ENCODE data around the gene TRIM37.
A peak's percentile ranks its signal among the peaks of the same experiment; 100 is the strongest.

The TRIM37 gene

DNA sequence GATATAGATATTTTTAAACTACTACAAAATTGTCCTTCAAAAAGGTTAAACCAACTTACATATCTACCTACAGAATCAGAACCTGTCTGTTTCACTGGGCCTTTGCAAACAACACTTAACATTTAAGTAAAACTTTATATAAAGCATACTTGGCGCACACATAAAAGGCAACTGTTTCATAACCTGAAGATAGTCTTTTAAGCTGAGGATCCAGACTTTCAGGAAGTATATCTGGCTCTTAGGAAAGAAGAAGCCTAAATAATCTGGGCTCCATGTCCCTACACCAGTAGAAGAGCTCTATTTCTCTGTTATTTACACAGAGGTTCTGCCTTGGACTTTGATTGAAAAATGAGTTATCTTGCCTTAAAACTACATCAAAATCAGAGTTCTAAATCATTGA, 75.9 kb downstream of the TRIM37 start:
- no peak for DNase-seq

DNA sequence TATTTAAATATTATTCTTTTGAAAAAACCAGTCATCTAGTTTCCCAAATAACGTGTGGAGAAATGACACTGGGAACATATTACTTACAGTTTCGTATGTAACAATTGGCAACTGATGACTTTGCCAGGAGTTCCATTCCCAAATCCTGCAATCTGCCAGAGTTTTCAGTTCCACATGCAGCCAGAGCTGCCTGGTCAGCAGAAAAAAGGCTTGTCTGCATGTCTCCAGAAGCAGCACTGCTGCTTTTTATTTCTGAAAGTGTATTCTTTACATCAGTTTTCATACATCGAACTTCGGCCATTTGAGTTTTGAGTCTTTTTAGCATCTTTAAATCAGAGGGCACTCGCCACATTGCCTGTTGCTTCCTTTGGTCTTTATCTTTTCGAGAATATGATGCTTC, 78.4 kb downstream of the TRIM37 start:
- no peak for DNase-seq

DNA sequence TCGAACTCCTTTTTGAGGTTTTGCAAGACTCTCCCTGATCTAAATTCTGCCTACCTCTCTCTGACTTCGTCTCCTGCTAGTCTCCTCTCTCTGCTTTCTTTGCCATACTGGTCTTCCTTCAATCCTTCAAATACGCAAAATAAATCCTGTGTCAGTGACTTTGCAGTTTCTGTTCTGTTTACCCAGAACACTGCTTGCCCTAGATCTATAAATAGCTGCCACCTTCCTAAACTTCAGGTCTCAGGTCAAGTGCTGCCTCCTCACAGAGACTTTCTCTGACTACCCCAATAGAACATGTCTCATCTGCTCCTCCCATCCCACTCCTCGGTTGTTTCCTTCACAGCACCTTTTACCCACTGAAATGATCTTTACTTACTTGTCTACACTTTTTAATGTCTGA, 78.9 kb downstream of the TRIM37 start:
- DNase-seq: no peak

DNA sequence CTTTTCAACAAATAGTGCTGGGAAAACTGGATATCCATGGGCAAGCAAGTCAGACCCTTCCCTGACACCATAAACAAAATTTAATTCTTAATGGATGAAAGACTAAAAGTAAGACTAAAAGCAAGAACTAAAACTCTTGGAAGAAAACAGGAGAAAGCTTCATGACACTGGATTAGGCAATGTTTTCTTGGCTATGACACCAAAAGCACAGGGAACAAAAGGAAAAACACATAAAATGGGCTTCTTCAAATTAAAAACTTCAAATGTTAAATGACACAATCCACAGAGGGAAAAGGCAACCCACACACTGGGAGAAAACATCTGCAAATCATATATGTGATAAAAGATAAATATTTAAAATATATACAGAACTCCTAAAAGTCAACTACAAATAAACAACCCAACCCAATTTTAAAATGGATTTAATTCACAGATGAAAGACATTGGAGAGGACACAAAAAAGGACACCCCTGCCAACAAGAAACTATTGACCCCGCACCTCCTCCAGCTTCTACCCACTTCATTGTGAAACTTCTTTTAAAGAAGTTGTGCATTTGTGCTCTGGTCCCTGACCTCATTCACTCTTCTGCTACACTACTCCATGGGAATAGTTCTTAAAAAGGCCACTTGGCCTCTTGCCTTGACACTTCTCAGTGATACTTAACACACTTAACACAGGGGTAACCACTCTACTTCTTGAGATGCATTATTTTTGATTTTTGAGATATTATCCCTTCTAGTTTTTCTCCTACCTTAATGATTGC, 80.3 kb downstream of the TRIM37 start:
- DNase-seq: no peak

DNA sequence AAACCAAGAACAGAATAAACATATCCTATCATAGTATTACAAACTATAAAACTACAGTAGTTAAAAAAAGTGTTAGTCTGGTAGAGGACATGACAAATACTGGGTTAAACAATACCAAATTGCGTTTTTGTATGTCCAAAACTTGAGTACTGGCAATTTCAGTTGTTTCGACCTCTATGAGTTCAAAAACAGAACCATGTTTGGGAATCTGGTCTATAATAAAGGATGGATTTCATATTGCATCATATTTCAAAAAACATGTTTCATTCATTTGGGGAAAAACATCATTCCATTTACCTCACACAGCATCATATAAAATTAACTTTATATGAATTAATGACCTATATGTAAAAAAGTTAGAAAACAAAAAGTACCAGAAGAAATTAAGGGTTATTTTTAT, 81.8 kb downstream of the TRIM37 start:
- DNase-seq: no peak

DNA sequence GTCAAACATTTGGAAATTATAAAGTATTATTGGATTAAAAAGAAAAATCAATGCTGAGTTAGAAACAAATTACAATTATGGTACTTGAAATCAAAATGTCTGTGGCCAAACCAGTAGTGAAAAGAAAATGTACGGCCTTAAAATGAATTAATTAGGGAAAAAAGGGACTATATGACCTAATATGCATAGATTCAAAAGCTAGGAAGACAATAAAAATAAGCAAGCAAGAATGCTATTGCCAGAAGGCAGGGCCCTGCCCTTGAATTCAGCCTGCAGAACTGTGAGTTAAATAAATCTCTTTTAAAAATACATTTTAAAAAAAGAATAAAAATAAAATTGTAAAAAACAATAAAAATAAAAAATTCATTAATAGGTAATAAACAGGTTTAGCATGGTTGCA, 88.7 kb downstream of the TRIM37 start:
- DNase-seq: no peak

DNA sequence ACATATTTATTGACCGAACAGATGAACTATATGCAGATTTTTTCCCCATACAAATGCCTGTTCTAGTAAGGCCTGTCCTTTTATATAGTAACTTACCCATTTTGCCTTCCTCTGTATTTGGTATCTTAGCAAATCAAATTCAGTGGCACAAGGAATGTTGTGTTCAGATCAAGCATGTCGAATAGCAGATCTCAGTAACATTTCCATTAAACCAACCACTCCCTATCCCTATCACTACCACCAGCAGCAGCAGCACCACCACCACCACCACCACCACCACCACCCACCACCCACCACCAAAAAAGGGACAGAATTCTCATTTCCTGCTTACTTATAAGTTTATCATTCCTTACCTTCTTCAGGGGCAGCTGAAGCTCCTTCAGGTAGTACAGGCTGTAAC, 94.7 kb downstream of the TRIM37 start:
- DNase-seq: no peak

DNA sequence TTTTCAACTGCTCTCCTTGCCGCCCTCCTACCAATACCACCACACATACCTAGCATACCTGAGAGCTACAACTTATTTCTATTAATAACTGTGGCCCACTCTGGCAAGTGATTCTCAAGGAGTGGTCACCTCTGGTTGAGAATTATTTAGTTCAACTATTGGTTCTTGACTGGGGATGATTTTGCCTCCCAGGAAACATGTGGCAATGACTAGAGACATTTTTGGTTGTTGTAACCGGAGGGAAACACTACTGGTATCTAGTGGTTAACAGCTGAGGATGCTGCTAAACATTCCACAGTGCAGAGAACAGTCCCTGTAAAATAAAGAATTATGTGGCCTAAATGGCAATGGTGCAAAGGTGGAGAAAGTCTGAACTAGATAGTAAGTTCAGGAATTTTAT, 96.7 kb downstream of the TRIM37 start:
- no peak for DNase-seq

DNA sequence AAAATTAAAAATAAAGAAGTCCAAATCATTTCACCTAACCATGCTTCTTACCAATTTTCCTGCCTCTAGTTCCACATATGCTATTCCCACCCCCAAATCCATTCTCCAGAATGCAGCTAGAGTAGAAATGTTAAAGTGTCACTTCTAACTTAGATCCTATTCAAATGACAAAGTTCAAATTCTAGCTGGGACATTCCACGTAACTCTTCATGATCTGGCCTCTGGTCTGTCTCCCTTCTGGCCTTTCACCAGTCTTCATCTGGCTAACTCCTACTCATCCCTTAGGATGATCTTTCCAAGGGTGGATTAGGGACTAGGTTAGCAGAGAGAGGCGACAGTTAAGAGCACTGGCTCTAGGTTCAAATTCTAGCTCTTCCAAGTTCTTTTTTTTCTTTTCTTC, 97.9 kb downstream of the TRIM37 start:
- DNase-seq: no peak

DNA sequence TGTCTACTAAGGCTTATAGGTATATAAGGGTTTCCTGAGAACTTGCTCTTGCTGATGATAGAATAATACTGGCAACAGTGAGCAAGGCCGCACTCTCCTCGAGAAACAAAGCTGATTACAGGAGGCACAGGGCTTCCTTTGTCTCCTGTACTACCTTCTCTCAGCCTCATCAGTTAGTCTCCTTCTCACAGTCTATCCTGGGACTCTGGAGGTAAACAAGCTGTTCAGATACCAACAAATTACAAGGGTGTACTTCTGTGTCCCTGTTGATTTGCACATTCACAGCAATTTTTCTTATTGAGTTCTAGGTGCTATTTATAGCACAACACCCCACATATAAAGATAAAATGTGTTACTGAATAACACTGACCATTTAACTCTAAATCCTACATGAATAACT, 98.7 kb downstream of the TRIM37 start:
- DNase-seq: no peak

DNA sequence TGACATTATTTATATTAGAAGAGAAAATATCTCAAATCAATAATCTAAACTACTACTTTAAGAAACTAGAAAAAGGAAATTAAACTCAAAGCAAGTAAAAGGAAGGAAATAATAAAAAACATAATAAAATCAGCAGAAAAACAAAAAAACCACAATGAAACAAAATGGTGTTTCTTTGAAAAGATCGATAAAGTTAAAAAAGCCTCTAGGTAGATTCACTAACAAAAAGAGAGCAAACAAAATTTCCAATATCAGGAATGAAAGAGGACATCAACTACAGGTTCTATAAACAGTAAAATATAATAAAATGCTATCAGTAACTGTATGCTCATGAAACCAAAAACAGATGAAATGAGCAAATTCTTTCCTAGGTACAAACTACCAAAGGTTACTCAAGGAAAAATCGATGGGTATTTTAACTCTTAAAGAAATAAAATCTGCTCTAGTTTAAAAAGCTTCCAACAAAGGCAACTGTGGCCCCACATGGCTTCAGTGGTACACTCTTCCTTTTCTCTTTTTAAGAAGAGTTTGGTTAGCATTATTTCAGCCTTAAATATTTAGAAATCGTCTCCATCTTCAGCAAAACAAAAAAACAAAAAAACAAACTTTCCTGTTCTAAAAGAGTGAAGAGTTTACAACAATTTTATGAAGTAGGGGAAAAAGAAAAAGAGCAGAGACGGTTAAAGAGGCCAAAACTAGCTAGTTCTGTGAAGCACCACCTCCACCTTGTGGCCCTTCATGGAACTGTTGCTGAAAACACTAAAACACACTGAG, 102.2 kb downstream of the TRIM37 start:
- peak; percentile 65 for DNase-seq

DNA sequence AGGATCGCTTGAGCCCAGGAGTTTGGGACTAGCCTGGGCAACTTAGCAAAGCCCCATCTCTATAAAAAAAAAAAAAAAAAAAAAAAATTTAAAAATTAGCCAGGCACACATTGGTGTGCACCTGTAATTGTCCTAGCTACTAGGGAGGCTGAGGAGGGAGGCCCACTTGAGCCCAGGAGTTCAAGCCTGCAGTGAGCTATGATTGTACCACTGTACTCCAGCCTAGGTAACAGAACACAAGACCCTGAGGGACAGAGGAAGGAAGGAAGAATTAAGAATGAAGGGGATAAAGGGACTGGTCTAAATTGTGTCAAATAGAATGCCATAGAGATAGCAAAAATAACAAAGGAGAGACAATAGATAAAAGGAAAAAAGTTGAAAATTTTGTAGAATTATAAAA, 102.8 kb downstream of the TRIM37 start:
- DNase-seq: no peak

DNA sequence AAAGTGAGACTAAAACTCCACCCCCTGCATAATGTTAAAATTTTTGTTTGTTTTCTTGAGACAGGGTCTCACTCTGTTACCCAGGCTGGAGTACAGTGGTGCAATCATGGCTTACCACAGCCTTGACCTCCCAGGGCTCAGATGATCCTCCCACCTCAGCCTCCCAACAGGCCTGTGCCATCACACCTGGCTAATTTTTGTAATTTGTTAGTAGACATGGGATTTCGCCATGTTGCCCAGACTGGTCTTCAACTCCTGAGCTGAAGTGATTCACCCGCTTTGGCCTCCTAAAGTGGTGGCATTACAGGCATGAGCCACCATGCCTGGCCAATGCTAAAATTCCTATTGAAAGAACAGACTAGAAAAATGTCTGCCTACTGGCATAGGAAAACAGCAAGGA, 103.8 kb downstream of the TRIM37 start:
- DNase-seq: no peak

DNA sequence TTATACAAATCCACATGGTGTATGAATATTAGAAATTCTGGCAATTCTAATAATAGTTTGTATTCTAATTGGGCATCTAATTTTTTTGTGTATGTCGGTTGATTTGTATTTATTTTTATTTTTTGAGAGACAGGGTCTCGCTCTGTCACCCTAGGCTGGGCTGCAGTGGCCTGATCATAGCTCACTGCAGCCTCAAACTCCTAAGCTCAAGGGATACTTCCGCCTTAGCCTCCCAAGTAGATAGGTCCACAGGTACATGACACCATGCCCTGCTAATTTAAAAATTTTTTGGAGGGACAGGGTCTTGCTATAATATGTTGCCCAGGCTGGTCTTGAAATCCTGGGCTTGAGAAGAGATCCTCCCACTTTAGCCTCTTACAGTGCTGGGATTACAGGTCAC, 104.6 kb downstream of the TRIM37 start:
- no peak for DNase-seq

DNA sequence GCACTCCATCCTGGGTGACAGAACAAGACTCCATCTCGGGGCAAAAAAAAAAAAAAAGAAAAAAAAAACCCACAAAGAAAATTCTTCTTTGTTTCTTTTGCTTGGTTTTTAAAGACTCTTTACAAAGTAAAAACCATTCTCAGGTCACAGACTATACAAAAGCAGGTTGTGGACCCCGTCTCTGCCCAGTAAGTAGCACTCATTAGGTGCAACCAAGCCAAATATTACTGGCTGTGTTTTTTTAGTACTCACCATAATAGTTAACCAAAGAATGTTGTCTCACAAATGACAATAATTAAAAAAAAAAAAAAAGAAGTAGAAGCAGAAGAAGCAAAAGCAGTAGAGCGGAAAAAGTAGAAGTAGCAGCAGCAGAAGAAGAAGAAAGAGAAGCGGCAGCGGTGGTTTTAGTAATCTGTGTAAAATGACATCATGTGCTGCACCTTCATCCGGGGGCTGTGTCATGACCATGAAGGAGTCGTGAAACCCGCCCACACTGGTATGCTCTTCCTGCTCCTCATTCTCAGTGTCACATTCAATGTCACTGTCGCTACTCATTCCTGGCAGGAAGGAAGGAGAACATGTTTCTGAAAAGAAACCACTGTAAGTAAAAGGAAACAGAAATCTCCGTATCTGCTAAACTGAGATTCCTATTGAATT, 105.4 kb downstream of the TRIM37 start:
- peak; percentile 86 for DNase-seq

DNA sequence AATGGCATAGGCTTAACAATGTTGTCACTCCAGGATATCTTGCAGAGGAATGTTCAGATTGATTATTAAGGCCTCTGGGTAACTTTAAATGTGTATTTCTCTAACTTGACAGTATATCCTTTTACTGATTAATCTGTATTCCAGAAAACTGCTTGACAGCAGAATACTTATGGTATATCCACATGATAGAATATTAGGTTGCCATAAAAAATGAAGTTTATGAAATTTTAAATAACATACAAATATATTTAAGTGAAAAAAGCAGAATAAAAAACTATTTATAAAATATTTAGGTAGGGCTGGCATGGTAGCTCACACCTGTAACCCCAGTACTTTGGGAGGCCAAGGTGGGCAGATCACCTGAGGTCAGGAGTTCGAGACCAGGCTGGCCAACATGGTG, 106.7 kb downstream of the TRIM37 start:
- DNase-seq: no peak

DNA sequence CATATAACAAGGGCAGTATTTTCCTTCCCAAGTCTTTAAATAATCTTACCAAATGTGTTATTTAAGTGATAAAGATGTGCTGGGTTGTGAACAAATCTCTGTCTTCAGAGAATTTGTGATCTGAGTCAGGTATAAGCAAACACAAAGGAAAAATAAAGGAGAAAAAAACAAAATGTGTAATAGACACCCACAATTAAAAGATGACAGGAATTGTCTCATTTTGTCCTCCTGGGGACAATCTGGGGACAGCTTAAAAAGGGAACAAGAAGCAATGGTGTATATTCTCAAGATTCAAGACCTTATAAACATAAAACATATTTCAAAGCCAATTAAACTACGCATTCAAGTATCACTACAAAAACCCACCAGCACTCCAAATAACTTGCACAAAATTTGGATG, 107.2 kb downstream of the TRIM37 start:
- DNase-seq: no peak

DNA sequence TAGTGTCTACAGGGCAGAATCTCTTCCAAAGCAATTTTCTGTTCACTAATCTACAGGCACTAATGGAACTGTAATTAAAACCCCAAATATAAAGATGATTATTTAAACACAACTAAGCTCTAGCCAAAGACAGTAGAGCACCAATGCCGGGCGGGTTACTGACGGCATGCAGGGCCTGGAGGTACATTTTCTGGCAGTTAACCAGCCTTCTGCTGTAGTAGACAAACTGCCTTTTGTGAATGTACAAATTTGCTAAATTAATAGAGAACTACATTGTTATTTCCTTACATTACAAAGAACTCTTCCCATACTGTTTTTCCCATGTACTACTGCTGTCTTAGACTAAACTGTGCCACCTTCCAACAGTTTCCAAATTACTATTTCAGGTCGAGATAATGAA, 107.8 kb downstream of the TRIM37 start:
- no peak for DNase-seq

DNA sequence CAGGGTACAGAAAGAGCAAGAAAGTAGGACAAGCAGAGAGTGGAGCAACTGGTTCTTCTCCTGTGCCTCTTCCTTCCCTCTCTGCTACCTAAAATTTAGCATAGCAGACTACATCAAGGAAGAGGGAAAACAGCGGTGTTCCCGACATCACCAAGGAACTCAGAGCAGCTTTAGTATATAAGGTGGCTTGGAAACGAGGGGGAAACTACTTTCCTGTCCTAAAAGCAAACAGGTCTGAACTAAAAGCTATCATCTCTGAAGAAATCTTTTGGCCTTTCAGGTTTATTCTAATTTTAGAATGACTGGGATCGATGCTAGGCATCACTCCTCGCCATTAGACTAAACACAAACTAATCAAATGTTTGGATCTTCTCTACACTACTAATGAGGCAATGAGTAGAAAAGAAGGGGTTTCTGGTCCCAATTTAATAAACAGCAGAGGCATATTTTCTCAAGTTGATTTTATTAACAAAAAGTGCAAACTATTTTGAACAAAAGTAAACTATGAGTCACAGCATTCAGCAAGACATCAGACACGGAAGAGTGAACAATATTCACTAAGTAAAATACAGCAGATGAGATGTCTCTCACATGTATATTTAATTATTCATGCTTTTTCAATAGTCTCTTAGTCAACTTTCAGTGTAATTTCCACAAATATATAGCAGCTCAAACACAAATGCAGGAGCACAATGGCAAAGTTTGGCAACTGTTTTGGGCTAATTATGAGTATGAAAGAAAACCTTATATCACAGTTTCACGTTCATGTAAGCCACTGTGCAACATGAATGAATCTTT, 108.7 kb downstream of the TRIM37 start:
- no peak for DNase-seq

DNA sequence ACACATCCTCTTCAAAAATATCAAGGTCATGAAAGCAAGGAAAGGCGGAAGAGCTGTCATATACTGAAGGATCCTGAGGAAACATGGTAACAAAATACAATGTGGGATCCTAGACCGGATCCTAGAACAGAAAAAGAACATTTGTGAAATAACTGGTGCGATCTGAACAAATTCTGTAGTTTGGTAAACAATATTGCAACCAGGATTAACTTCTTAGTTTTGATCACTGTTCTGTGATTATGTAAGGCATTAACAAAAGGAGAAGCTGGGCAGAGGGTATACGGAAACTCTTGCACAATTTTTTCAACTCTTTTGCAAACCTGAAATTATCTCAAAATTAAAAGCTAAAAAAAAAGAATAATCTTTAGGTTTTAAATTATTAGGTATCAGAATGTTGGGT, 109.7 kb downstream of the TRIM37 start:
- no peak for DNase-seq

DNA sequence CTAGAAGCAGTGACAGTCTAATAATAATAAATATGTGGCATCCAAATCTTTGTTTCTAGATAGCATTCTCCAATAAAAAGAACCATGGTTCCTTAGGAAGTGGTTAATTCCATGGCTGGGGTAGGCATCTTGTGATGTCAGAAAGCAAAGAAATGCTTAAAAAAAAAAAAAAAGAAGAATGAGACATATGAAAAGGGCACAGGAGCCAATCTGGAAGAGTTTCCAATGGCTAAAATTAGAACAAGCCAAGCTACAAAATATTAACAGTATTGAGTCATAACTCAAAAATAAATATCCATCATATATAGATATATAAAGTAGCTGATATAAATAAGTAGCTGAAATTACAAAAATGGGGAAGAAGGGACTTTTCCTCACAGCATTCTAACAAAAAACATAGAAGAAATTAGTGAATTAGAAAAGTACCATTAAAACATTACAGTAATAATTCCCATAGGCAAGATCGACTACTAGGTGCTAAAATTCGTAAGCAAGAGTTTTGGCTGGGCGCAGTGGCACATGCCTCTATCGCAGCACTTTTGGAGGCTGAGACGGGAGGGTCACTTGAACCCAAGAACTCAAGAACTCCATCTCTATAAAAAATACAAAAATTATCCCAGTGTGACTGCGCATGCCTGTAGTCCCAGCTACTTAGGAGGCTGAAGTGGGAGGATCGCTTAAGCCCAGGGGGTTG, 111.3 kb downstream of the TRIM37 start:
- DNase-seq: no peak

DNA sequence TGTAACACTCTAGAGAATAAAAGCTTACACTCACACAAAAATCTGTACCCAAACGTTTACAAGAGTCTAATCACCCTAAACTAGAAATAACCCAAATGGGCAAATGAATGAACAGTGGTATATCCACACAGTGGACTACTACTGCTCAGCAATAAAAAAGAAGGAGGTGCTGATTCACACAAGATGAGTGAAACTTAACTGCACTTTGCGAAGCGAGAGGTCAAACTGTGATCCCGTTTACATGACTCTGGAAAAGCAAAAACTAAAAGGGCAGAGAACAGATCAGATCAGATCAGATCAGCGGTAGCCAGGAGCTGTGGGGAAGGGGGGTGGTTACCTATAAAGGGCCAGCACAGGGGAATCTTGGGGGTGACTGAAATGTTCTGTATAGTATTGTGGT, 113.4 kb downstream of the TRIM37 start:
- no peak for DNase-seq

Data from CD4-positive, alpha-beta T cell treated with Interleukin-15 for 1 hour (primary cell).